Measurements from ENCODE around the gene RAB44.

GRCh38 chr6:36671687-36672375 lies 25.8 kb upstream of the RAB44 start:
- TF ChIP-seq KDM1A (IDR thresholded peaks at IDR 0.05; ENCODE audit: low read depth) = no peak
- TF ChIP-seq RAD21 (conservative IDR thresholded peaks at IDR 0.05 in 1 of 2, IDR thresholded peaks at IDR 0.05 in 1 of 2) = no peak
- no peak for TF ChIP-seq CTCF (IDR thresholded peaks at IDR 0.05)
- no peak for TF ChIP-seq FOSL2 (IDR thresholded peaks at IDR 0.05)
- TF ChIP-seq FOSL2 (CRISPR knock-in tag; IDR thresholded peaks at IDR 0.05) = no peak
- no peak for TF ChIP-seq RFX5 (IDR thresholded peaks at IDR 0.05)
- TF ChIP-seq RCOR1 (IDR thresholded peaks at IDR 0.05; ENCODE audit: low read depth, low read length) = no peak
- no peak for TF ChIP-seq POLR2A (IDR thresholded peaks at IDR 0.05; ENCODE audit: low read length)
- no peak for TF ChIP-seq CHD4 (IDR thresholded peaks at IDR 0.05; ENCODE audit: borderline replicate concordance)
- no peak for TF ChIP-seq RNF2 (IDR thresholded peaks at IDR 0.05; ENCODE audit: borderline replicate concordance, low read depth)
- TF ChIP-seq REST (IDR thresholded peaks at IDR 0.05) = no peak
- no peak for TF ChIP-seq JUNB (IDR thresholded peaks at IDR 0.05)
